Measurements from ENCODE around the gene KCTD17.

GRCh38 chr22:37069719-37070118, 18.2 kb downstream of the KCTD17 start:
- no peak for TF ChIP-seq CTCF (IDR thresholded peaks at IDR 0.05)
- no peak for TF ChIP-seq ZFX (IDR thresholded peaks at IDR 0.05; ENCODE audit: borderline replicate concordance)

All from 22Rv1 (cell line).